CD4-positive, alpha-beta T cell (primary cell): ENCODE data around the gene STAB1. TPM values are rescaled to one million over a fixed set of nuclear protein-coding genes. Genes with fewer than 3 reads are reported as not detected.
A peak's percentile ranks its signal among the peaks of the same experiment; 100 is the strongest.

Experiments used
- ATAC-seq: fragments of 200-7000 bp; cut with Tn5 transposase; one replicate; pipeline ENCODE4 v1.10.0; 2022; ENCODE audit warnings: mild to moderate bottlenecking; ENCODE audit not compliant: poor library complexity
- CTCF ChIA-PET: fragments of 350-600 bp; sonication (Branson Sonifier 250); formaldehyde crosslinking; loops from one replicate; lab custom pipeline; 2021; ENCODE audit warnings: antibody characterized with exemption, inconsistent platforms; lab: Charles Lee
- POLR2A ChIA-PET: fragments of 350-600 bp; sonication (Branson Sonifier 250); formaldehyde crosslinking; loops from one replicate; lab custom pipeline; 2021; ENCODE audit warnings: antibody characterized with exemption, inconsistent platforms; lab: Charles Lee
- DNase-seq, 14 experiments: peaks; one replicate each; pipeline ENCODE4 v3.0.0-alpha.2; 2013 to 2020; ENCODE audit warnings: mixed read lengths in 2 of 14
- H3K27ac ChIP-seq, 2 donors: one replicate each; pipeline versions ENCODE4 v1.5.1 to v1.7.0; 2013; ENCODE audit warnings: low read length in 2 of 2, low read depth in 1 of 2, mild to moderate bottlenecking in 1 of 2
- H3K27me3 ChIP-seq, 2 experiments: 1 replicate in 1 of 2; 2 replicates in 1 of 2; pipeline versions ENCODE4 v1.6.1 to v1.7.0; 2013; ENCODE audit warnings: low read length in 2 of 2, control low read depth in 1 of 2, mild to moderate bottlenecking in 1 of 2, moderate library complexity in 1 of 2; ENCODE audit not compliant: insufficient read depth in 2 of 2, control insufficient read depth in 1 of 2
- H3K36me3 ChIP-seq: one replicate; pipeline ENCODE4 v1.6.1; 2013; ENCODE audit warnings: low read length, control low read depth; ENCODE audit not compliant: insufficient read depth
- H3K4me1 ChIP-seq: one replicate; pipeline ENCODE4 v1.6.1; 2013; ENCODE audit warnings: low read length, control low read depth; ENCODE audit not compliant: insufficient read depth
- H3K4me3 ChIP-seq: one replicate; pipeline ENCODE4 v1.5.1; 2013; ENCODE audit warnings: mild to moderate bottlenecking, low read length, moderate library complexity
- H3K9me3 ChIP-seq, 2 experiments: 1 replicate in 1 of 2; 2 replicates in 1 of 2; pipeline versions ENCODE4 v1.6.1 to v1.7.0; 2013; ENCODE audit warnings: low read length in 2 of 2, mild to moderate bottlenecking in 2 of 2, control low read depth in 1 of 2, moderate library complexity in 1 of 2; ENCODE audit not compliant: control insufficient read depth in 1 of 2, insufficient read depth in 1 of 2
- H3K27ac Mint-ChIP-seq: one replicate; pipeline ENCODE4 v1.8.0; 2020; ENCODE audit warnings: mixed read lengths
- H3K27me3 Mint-ChIP-seq: one replicate; pipeline ENCODE4 v1.8.0; 2021; ENCODE audit warnings: mixed read lengths
- H3K36me3 Mint-ChIP-seq: one replicate; pipeline ENCODE4 v1.8.0; 2021; ENCODE audit warnings: low read depth, mixed read lengths
- H3K4me1 Mint-ChIP-seq: one replicate; pipeline ENCODE4 v1.8.0; 2021; ENCODE audit warnings: low read depth, mixed read lengths
- H3K4me3 Mint-ChIP-seq: one replicate; pipeline ENCODE4 v1.8.0; 2020; ENCODE audit warnings: mild to moderate bottlenecking, mixed read lengths
- H3K9me3 Mint-ChIP-seq: one replicate; pipeline ENCODE4 v1.8.0; 2020; ENCODE audit warnings: mixed read lengths
- CTCF ChIP-seq: fragments of 200-600 bp; IDR thresholded peaks from one replicate; pipeline ENCODE4 v1.8.0; 2022; ENCODE audit warnings: antibody characterized with exemption, mild to moderate bottlenecking
- intact Hi-C, 2 experiments: fragments of 100-400 bp; cut with DNase I in 1 of 2; cut with micrococcal nuclease in 1 of 2; formaldehyde crosslinking; loops; one replicate each; pipeline versions ENCODE4 v1.15.1 to v1.9.0; 2023 to 2025; cut with DNase I, micrococcal nuclease
- total RNA-seq, 174 experiments: library from RNA in 2 of 174; stranded (reverse) in 2 of 174; gene quantifications; one replicate each; pipeline ENCODE4 v1.2.3 and lab custom pipeline; 2021 to 2026

The STAB1 gene
- total RNA-seq, 2 experiments from 2014 or later = 1.5 to 2.5 TPM

GRCh38 chr3:52456169-52456799, 38.9 kb upstream of the STAB1 start:
- H3K4me1 Mint-ChIP-seq = peaks cover 43% of the 10 kb centered on the region
- peak overlapping the region; percentile 96 for H3K4me3 Mint-ChIP-seq
- H3K9me3 ChIP-seq = no peaks in the 10 kb centered on the region
- peak overlapping the region; percentile 81 to 85 for H3K27ac ChIP-seq
- H3K36me3 ChIP-seq = peaks cover 27% of the 10 kb centered on the region
- H3K4me1 ChIP-seq = peaks cover 44% of the 10 kb centered on the region
- ATAC-seq (no peak), DNase-seq (peak in 3 of 14 experiments; percentile 7 to 44 (median 26))
- H3K36me3 Mint-ChIP-seq = peaks cover 57% of the 10 kb centered on the region
- ChIA-PET CTCF (interaction anchor here (0.6 kb wide), 1 partner anchor 28 kb away, joined by 3 read pairs; no protein-coding TSS in a partner anchor), POLR2A (interaction anchor here (0.7 to 2.0 kb wide), 7 partner anchors 10 to 177 kb away, joined by 3 to 5 read pairs (median 4); partner anchors contain the start of gene UQCC5)
- H3K4me3 ChIP-seq = peak overlapping the region; percentile 97
- no peaks in the 10 kb centered on the region for H3K27me3 Mint-ChIP-seq
- H3K9me3 Mint-ChIP-seq = no peaks in the 10 kb centered on the region
- H3K27me3 ChIP-seq = no peaks in the 10 kb centered on the region
- intact Hi-C loops = loop anchor here in 1 of 2 experiments (2.0 to 5.0 kb wide), 3 partner anchors 79 to 304 kb away; partner anchors contain the start of gene POC1A
- no peak for TF ChIP-seq CTCF
- peak overlapping the region; percentile 100 for H3K27ac Mint-ChIP-seq

GRCh38 chr3:52456800-52457183, 38.3 kb upstream of the STAB1 start:
- no peak for TF ChIP-seq CTCF
- Histone ChIP-seq H3K27me3 (no peaks in the 10 kb centered on the region), H3K4me1 (peaks cover 44% of the 10 kb centered on the region), H3K9me3 (no peaks in the 10 kb centered on the region), H3K27ac (peak overlapping the region; percentile 81 to 85), H3K36me3 (peaks cover 28% of the 10 kb centered on the region), H3K4me3 (peak overlapping the region; percentile 97)
- Mint-ChIP-seq H3K27me3 (no peaks in the 10 kb centered on the region), H3K4me1 (peaks cover 43% of the 10 kb centered on the region), H3K27ac (peak overlapping the region; percentile 100), H3K36me3 (peaks cover 57% of the 10 kb centered on the region), H3K4me3 (peak overlapping the region; percentile 96), H3K9me3 (no peaks in the 10 kb centered on the region)
- ChIA-PET CTCF (interaction anchor here (0.6 kb wide), 1 partner anchor 29 kb away, joined by 3 read pairs; no protein-coding TSS in a partner anchor), POLR2A (interaction anchor here (0.7 to 1.9 kb wide), 3 partner anchors 29 to 79 kb away, joined by 3 to 4 read pairs (median 3); partner anchors contain the start of gene UQCC5)
- DNase-seq (no peak), ATAC-seq (no peak)
- intact Hi-C loops = loop anchor here in 1 of 2 experiments (2.0 to 5.0 kb wide), 3 partner anchors 78 to 304 kb away; partner anchors contain the start of gene POC1A

- H3K36me3 Mint-ChIP-seq = peaks cover 70% of the 10 kb centered on the region
- H3K27ac ChIP-seq = no peak overlapping the region
Measured at GRCh38 chr3:52458031-52458760, 36.9 kb upstream of the STAB1 start.

More at GRCh38 chr3:52458031-52458760, 36.9 kb upstream of the STAB1 start:
- Mint-ChIP-seq H3K27me3 (no peaks in the 10 kb centered on the region), H3K4me1 (peaks cover 47% of the 10 kb centered on the region), H3K27ac (peak overlapping the region; percentile 100), H3K9me3 (no peaks in the 10 kb centered on the region), H3K4me3 (peak overlapping the region; percentile 60)
- DNase-seq = no peak
- peaks cover 30% of the 10 kb centered on the region for H3K36me3 ChIP-seq
- H3K27me3 ChIP-seq = no peaks in the 10 kb centered on the region
- CTCF ChIA-PET = interaction anchor here (1.3 kb wide), 1 partner anchor 12 kb away, joined by 4 read pairs; no protein-coding TSS in a partner anchor
- ATAC-seq = no peak
- POLR2A ChIA-PET = interaction anchor here (1.9 kb wide), 1 partner anchor 78 kb away, joined by 4 read pairs; the partner anchor contains the start of gene UQCC5
- intact Hi-C loops = loop anchor here in 1 of 2 experiments (5.0 kb wide), 2 partner anchors 224 to 306 kb away; partner anchors contain the start of gene POC1A
- no peaks in the 10 kb centered on the region for H3K9me3 ChIP-seq
- H3K4me1 ChIP-seq = peaks cover 41% of the 10 kb centered on the region
- H3K4me3 ChIP-seq = no peak overlapping the region
- no peak for TF ChIP-seq CTCF
